Measurements from ENCODE around the gene PECR. TPM values are rescaled to one million over a fixed set of nuclear protein-coding genes. Genes with fewer than 3 reads are reported as not detected.

Gene PECR
- total and polyA plus RNA-seq, 10 of the 15 experiments (the other 5 are each of a cell fraction or from before 2014, with no cell fraction given) = 7.6 to 37.4 (median 25.7) TPM

GRCh38 chr2:216023055-216023648 is 58.5 kb downstream of the PECR start:
- FAIRE-seq = no peak
- 7% methylated on average over 3 of the region's 3 CpGs for WGBS (ENCODE audit: insufficient coverage, insufficient replicate concordance, low lambda C conversion rate, missing lambda C conversion rate)
- no peaks in the 10 kb centered on the region for H4K20me1 ChIP-seq (ENCODE audit: control insufficient read depth, insufficient read depth)

More at GRCh38 chr2:216023055-216023648, 58.5 kb downstream of the PECR start:
- Histone ChIP-seq H2AFZ (ENCODE audit: control insufficient read depth, low read depth, low read length) (peak overlapping the region; percentile 15), H3K9ac (ENCODE audit: control insufficient read depth, insufficient read depth, low read length) (no peak overlapping the region), H3K4me1 (ENCODE audit: control insufficient read depth, insufficient read depth, low read length) (no peaks in the 10 kb centered on the region), H3K27me3 (replicated peaks in 1 of 2; ENCODE audit: control insufficient read depth in 2 of 2, insufficient read depth in 2 of 2, low read length in 1 of 2) (no peaks in the 10 kb centered on the region), H3K9me3 (replicated peaks; ENCODE audit: control insufficient read depth, insufficient read depth, low read length) (no peaks in the 10 kb centered on the region), H3K4me3 (no peak overlapping the region), H3K79me2 (ENCODE audit: control insufficient read depth, insufficient read depth, low read length) (no peaks in the 10 kb centered on the region), H3K36me3 (ENCODE audit: control insufficient read depth in 2 of 2, insufficient read depth in 2 of 2, low read length in 1 of 2) (no peaks in the 10 kb centered on the region), H3K27ac (ENCODE audit: control insufficient read depth, insufficient read depth) (no peak overlapping the region), H3K4me2 (ENCODE audit: control insufficient read depth, insufficient read depth) (no peak overlapping the region)
- BruUV-seq (replicated peaks) = no TSS peak
- TF ChIP-seq TAF1 (IDR thresholded peaks at IDR 0.05; ENCODE audit: borderline replicate concordance, low read depth, low read length) (no peak), RELA (IDR thresholded peaks at IDR 0.05; ENCODE audit: borderline replicate concordance, partially characterized antibody) (no peak), CREM (IDR thresholded peaks at IDR 0.05; ENCODE audit: low read depth) (no peak), SMC3 (IDR thresholded peaks at IDR 0.05; ENCODE audit: borderline replicate concordance, low read length) (peak; percentile 83), RUNX3 (IDR thresholded peaks at IDR 0.05; ENCODE audit: low read length) (0 out of 2 replicates have a peak, but pooled peaks have one; percentile 15), HDAC2 (IDR thresholded peaks at IDR 0.05) (no peak), FOXM1 (IDR thresholded peaks at IDR 0.05; ENCODE audit: low read depth, low read length) (no peak), CREB1 (IDR thresholded peaks at IDR 0.05; ENCODE audit: low read depth) (no peak), MTA3 (IDR thresholded peaks at IDR 0.05; ENCODE audit: borderline replicate concordance, low read length) (no peak), E2F4 (IDR thresholded peaks at IDR 0.05; ENCODE audit: low read depth, low read length) (no peak), CEBPZ (IDR thresholded peaks at IDR 0.05; ENCODE audit: low read depth, low read length) (no peak), RAD21 (IDR thresholded peaks at IDR 0.05; ENCODE audit: insufficient read depth, low read depth, low read length) (peak; percentile 89)
- TF ChIP-seq, protein P1, sequence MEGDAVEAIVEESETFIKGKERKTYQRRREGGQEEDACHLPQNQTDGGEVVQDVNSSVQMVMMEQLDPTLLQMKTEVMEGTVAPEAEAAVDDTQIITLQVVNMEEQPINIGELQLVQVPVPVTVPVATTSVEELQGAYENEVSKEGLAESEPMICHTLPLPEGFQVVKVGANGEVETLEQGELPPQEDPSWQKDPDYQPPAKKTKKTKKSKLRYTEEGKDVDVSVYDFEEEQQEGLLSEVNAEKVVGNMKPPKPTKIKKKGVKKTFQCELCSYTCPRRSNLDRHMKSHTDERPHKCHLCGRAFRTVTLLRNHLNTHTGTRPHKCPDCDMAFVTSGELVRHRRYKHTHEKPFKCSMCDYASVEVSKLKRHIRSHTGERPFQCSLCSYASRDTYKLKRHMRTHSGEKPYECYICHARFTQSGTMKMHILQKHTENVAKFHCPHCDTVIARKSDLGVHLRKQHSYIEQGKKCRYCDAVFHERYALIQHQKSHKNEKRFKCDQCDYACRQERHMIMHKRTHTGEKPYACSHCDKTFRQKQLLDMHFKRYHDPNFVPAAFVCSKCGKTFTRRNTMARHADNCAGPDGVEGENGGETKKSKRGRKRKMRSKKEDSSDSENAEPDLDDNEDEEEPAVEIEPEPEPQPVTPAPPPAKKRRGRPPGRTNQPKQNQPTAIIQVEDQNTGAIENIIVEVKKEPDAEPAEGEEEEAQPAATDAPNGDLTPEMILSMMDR (IDR thresholded peaks at IDR 0.05 in 2 of 3, conservative IDR thresholded peaks at IDR 0.05 in 1 of 3; ENCODE audit: control insufficient read depth in 2 of 3, extremely low read depth in 1 of 3, insufficient read depth in 1 of 3, low read depth in 3 of 3, low read length in 3 of 3) = peak; percentile 70 to 73 (median 71)
- TF ChIP-seq, protein P2, sequence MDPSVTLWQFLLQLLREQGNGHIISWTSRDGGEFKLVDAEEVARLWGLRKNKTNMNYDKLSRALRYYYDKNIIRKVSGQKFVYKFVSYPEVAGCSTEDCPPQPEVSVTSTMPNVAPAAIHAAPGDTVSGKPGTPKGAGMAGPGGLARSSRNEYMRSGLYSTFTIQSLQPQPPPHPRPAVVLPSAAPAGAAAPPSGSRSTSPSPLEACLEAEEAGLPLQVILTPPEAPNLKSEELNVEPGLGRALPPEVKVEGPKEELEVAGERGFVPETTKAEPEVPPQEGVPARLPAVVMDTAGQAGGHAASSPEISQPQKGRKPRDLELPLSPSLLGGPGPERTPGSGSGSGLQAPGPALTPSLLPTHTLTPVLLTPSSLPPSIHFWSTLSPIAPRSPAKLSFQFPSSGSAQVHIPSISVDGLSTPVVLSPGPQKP (IDR thresholded peaks at IDR 0.05; ENCODE audit: low read depth, low read length) = no peak
- ChIA-PET SMC1A (ENCODE audit: uncharacterized antibody, unreplicated experiment) (interaction anchor here (0.6 to 11.6 kb wide), 21 partner anchors 8 to 199 kb away, joined by 3 to 224 read pairs (median 6); partner anchors contain the start of gene MREG), POLR2A (interaction anchor here (0.5 to 1.5 kb wide), 5 partner anchors 8 to 77 kb away, joined by 3 to 6 read pairs (median 4); no protein-coding TSS in a partner anchor), RAD21 (ENCODE audit: unreplicated experiment) (interaction anchor here (0.5 to 11.4 kb wide), 18 partner anchors 9 to 410 kb away, joined by 3 to 172 read pairs (median 4); partner anchors contain the start of gene MREG), CTCF (interaction anchor here (0.7 to 9.8 kb wide), 32 partner anchors 8 to 260 kb away, joined by 3 to 323 read pairs (median 5); partner anchors contain the start of genes MREG, PECR, TMEM169 and XRCC5)
- ATAC-seq (peak; percentile 97), DNase-seq (ENCODE audit: low read depth, low spot score) (no peak)
- in situ Hi-C loops (cut with MboI) (loop anchor here (5.0 kb wide), 1 partner anchor 71 kb away; no protein-coding TSS in a partner anchor), intact Hi-C loops (cut with micrococcal nuclease; ENCODE audit: unreplicated experiment) (loop anchor here (1.0 kb wide), 1 partner anchor 73 kb away; no protein-coding TSS in a partner anchor)

Measured in GM12878 (cell line).